NCI-H1694 treated with DMSO at 0.1 percent for 48 hours (cell line): ENCODE measurements around the gene RFX2.

Experiments used
- DNase-seq: peaks from one replicate; lab custom pipeline; 2025; lab: John Stamatoyannopoulos, UW

RFX2 gene

DNA sequence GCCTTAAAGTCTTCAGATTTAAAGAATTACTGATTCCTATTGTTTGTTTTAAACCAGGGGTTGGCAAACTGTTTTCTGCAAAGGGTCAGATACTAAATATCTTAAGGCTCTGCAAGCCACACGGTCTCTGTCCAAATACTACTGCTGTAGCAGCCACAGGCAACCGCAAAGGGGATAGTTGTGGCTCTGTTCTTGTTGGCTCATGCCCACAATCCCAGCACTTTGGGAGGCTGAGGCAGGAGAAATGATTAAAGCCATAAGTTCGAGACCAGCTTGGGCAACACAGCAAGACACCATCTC is 154.7 kb downstream of the RFX2 start:
- DNase-seq = no peak

DNA sequence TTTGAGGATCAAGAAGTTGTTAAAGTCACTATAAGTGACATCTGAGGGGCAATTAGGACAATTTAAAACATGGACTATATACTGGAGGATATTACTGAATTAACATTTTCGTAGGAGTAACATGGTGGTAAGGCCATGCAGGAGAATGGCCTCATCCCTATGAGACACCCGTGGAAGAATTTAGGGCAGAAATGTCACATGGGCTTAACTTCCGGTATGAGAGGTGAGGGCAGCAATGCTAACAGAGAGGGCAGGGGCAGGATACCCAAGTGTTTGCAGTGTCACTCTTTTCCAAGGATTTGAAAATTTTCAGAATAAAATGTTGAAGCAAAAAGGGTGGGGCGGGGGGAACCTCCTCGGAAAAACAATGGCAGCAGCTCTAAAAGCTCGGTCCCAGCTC is 156.0 kb downstream of the RFX2 start:
- DNase-seq = no peak

DNA sequence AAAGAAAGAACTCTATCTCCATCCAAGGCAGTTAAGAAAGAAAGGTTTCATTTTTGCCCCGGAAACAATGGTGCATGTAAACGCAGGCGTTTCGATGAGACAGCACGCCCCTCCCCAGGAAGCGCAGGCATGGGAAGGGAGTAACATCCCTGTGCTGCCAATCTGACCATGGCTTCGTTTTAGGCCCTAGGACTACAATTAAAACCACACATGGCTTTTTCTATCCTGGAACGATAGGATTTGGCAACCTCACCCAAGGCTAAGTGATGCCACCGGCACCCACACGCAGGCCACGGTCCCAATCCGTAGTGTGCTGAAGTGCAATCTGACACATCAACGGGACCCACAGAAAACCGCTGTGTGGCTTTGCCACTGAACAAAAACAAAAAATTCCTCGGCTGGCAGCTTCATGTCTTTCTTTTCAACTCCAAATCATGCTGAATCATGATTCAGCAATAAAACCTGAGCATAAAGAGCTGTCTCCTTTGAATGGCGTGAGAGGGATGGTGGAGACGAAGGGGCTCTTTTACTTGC is 156.6 kb downstream of the RFX2 start:
- DNase-seq = no peak

DNA sequence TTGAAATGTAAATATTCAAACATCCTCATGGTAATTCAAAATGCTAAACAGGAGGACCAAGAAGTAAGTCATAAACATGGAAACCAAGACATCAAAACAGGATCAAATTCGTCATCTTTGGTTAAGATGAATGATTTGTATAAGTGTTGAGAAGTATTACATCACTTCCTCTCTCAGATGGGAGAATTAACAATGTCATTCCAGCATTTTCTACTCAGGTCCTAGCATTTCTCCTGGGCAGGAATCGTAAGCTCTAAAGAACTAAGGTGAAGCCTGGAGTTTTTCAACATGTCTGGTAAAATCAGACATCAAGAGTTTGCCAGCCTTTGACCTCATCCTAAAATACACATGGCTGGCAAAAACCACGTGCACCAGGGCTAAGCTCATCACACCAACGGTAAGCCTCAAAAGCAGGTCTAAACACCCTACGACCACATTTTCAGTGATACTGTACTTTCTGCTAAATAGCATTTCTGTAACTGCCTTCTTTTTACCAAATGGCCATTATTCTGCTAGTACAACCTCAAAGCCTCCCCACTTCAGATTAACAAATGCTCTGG is 157.2 kb downstream of the RFX2 start:
- DNase-seq = no peak

DNA sequence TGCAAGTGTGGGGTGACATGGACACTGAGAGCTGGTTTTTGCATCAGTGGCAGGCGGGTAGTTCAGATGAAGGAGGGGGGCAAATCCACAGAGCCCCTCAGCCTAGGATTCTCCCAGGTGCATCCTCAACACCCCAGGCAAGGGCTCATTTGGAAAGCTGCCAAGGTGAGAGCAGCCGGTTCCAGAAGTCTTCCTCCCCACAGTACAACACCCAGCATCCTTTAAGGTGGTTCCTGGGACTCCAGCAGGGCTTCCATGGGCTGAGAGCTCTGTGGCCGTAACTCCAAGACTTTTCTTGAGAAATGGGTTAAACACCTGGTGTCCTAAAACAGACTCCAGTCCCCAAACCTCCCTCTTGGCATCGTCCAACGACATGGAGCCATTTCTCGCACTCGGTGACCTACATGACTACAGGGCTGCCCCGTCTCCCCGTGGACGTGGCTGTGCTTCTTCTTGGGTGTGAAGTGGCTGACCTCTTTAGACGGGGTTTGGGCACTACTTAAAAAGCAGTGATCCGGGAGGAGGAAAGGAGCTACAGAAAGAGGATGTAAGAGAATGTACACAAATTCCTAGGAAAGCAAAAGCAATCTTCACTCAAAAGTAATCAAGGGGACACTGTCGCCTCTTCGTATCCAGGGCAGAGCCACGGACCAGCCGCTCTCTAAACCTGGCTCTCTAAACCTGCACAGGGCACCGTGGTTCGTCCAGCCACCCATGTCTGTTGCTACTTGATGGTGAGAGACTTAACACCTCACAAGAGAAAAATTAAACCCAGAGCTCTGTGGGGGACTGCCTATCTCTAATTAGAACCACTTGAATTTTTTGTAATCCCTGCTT is 157.9 kb downstream of the RFX2 start:
- no peak for DNase-seq

DNA sequence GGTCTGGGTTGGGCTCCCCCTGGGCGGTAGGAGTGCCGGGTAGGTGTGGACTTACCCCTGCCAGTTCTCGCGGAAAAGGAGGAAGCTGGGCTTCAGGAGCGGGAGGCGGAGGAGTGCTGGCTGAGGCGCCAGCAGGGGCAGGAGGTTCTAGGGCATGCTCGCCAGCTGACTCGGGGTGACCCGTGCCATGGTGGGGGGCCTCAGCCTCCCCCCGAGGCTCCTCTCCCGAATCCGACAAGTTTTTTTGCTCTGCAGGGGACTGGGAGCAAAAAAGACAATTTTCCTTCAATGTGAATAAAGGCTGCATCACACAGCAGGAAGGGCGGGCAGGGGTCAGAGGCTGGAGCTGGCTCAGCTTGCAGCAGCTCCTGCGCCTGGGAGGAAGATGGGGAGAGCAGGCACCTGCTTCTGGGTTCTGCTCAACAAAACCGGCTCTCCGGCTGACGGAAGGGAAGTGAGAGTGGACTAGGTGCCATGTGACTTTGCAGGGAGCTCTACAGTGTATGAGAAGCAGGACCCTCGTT is 158.9 kb downstream of the RFX2 start:
- no peak for DNase-seq

DNA sequence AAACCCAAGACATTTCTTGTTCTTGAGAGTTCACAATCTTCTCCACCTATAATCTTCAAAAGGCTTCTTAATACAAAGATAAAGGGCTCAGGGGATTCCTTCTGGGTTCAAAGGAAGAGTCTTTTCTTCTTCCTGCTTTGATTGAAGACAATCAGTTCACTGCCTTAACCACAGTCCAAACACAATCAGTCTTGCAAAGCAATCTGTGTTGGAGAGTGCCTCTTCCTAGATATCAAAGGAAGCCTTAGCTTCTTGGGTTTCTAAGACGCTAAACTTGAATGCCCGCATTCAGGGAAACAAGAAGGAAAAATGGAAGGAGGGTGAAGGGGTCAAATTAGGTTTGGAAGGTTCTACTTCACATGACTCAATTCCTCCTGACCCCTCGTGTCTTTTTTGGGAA is 159.6 kb downstream of the RFX2 start:
- DNase-seq = no peak

DNA sequence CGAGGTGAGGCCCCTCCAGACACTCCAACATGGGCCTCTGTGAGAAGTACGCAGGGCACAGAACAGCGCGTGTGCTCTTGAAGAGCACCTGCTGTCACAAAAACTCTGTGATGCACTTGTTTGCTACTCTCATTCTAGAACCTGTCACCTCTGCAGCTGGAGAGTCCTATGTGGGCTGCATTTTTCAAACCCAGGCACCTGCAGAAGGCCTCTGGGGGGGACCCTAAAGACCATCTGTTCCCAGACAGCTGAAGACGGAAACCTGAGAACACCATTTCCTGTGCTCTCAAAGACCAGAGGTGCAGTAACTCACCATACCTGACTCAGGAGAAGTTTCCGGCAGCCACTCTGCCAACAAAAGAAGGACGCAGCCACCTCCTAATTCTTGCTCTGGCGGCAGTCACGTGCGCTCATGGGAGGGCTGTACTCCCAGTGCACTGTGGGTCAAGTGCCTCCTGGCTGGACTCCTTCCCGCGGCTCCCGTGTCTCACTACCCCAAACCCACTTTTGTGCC is 160.5 kb downstream of the RFX2 start:
- DNase-seq = no peak

DNA sequence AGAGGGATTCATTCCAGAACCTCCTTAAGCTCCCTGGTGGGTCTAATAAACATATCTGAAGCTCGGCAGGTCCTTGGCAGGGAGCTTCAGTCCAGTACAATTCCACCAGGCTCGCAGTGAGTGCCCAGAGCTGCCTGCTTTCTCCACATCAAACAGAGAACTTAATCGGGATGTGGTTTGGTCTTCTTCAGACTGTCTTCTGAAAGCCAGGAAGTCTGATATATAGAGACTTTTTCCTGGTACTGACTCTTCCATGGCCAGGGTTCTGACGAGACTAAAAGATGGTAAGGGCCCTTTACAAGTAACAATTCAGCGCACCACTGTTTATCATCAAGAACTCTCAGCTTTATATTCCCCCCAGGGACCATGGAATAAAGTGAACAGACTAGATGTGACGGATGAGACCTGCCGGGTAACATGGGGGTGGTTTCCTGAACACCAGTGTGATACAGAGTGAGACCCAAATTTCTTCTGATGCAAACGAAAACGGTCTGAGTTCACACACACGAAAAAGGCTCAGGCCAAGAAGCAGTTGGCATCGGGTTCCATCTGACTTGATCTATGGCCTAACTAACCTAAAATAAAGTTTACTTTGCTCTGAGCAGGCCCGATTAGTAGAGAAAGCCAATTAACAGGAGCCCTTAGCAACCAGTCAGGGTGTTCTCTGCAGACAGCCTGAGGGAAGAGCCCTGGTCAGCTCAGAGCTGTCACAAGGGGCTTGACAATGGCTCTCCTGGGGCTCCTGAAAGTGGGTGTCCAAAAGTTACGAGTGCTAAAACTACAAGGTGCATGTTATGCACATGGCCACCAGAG is 161.3 kb downstream of the RFX2 start:
- no peak for DNase-seq

DNA sequence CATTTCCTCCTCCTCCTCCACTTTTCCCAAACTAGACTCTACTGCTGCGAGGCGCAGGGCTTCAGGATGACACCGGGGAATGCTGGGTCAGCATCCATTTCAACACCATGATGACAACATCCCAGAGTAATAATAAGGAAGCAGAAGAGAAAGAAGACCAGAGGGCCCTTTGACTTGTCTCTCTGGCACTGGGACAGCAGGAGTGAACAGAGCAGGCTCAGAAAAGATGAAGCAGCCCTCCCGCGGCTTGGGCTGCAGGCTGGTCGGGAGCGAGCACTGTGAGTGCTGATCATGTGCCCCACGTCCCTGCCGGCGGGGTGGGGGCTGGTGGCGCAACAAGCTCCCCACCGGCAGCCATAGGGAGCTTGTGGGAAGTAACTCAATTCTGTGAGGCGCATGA is 162.9 kb downstream of the RFX2 start:
- DNase-seq = no peak

DNA sequence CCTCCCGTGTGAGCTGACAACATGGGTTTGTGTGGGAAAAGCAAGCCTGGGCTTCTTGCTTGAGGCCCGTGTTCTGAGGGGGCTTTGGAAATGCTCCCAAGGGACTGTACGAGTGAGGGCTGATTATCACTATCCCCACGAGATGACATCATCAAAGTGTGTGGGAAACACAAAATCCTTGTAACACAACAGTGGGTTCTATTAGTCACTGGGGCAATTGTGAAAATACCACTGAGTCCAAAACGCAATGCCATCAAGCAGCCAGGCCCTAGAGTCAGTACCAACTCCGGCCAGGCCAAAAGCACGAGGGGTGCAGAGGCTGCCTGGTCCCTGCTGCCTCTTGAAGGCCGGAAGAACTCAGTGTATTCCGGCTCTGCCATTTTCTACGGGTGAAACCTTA is 166.7 kb downstream of the RFX2 start:
- DNase-seq = no peak
